HL-60 (cell line): ENCODE measurements around the gene CHRNA9.

ENCODE experiments used
- CTCF ChIP-seq: IDR thresholded peaks from one replicate; pipeline ENCODE4 v1.5.1; 2011; ENCODE audit warnings: low read length, control low read depth, inconsistent platforms; ENCODE audit not compliant: insufficient read depth
- REST ChIP-seq: IDR thresholded peaks from 2 replicates; pipeline ENCODE4 v1.6.1; 2012; ENCODE audit warnings: low read depth; ENCODE audit not compliant: insufficient replicate concordance
- SPI1 ChIP-seq: IDR thresholded peaks from 2 replicates; pipeline ENCODE4 v1.6.1; 2012; ENCODE audit warnings: low read depth, mild to moderate bottlenecking, borderline replicate concordance

GRCh38 chr4:40317916-40318658 lies 17.0 kb upstream of the CHRNA9 start:
- no peak for TF ChIP-seq REST
- no peak for TF ChIP-seq CTCF
- TF ChIP-seq SPI1: no peak
